HL-60/S4 treated with phorbol 12-myristate 13-acetate at 8.2 ng/mL for 4 days and 3 days (cell line): ENCODE measurements around the gene SEM1.
"Not testable (repeated sequence)": the region's sequence is repeated elsewhere in the genome, so short reads cannot be mapped to it uniquely, and the experiment has no call there.

Experiments used
- in situ Hi-C: fragments of 300-500 bp; cut with MboI; formaldehyde crosslinking; loops from 2 replicates; pipeline ENCODE4 v1.15.0; 2022; ENCODE audit warnings: low sequenced_read_pairs

Gene SEM1

DNA sequence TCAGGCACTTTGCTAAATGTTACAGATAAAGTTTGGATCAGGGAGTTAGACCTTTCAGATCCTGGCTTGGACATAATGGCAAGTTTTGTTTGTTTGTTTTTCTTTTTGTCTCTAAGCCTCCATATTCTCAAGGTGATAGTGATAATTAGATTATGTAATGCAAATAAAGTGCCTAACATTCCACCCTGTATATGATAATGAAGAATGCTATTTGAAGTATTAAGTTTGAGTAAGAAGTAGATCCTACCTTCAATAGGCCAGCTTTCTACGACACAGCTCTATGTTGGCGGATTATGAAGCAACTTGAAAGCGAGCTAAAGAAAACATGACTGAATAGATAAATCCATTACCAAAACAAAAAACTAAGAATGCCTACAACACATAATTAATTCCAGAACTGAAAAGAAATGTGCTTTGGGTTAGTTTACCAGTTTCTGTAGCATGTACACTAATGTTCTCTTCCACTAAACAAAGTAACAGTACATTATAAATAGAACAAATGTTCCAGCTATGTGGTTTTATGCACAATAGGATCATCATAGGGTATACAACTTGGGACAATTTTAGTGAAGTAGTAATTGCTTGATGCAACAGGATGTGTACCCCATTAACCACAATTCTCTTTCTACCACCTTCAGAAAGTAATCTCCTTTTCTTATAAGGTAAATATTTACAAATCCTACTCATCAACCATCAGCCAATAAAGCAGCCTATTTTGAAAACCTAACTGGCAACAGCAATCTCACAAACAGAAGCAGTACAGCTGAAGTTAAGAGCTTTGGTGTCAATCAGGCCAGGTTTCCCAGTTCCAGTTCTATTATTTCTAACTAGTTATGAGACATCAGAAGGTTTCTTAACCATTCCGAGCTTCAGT, 1.5 kb downstream of the SEM1 start:
- in situ Hi-C loops: no loop called here

DNA sequence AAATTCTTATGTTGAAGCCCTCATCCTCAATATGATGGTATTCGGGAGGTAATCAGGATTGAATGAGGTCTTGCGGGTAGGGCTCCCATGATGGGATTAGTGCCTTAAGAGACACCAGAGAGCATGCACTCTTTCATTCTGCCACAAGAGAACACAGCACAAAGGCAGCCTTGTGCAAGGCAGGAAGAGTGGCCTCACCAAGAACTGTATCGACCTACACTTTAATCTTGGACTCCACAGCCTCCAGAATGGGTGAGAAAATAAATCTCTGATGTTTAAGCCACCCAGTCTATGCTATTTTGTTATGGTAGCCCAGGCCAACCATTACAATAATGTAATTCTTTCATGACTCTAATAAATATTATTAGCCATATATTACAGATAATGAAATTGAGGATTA, 8.4 kb downstream of the SEM1 start:
- in situ Hi-C loops: no loop called here

DNA sequence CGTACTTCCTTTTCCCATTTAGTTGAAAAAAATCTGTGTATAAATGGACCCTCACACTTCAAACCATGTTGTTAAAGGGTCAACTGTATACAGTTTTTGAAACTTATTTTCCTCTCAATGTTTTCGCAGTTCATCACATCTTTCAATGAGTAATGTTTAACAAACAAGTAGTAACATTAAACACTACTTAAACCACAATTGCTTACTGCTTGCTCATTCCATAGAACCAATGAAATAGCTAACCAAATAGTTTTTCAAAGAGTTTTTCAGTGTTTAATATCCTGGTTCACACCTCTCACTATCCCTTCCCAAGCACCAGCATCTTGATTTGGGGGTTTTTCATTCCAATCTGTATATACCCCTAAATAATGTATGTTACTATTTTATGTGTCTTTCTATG, 9.1 kb downstream of the SEM1 start:
- in situ Hi-C loops: no loop called here

- in situ Hi-C loops: no loop called here
Observed at GRCh38 chr7:96699219-96699871, 10.3 kb downstream of the SEM1 start.

GRCh38 chr7:96698449-96698848, 11.2 kb downstream of the SEM1 start:
- in situ Hi-C loops: not testable (repeated sequence)

DNA sequence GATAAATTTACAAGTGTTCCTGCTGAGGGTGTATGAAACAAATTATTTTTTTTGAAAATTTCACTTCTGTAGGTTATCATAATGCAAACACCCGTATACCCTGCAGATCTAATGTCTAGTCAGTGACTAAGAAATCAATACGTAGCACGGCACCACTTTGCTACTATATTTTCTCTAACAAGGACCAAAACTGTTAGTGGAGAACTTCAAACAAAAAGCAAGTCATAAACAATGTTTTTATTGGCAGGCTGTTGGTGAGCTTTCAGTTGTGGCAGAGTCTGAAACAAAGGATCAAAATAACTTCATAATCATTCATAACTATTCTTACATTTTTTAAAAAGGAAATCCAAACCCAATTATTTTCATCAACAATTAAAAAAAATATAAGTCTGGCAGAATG, 11.8 kb downstream of the SEM1 start:
- in situ Hi-C loops: no loop called here

- in situ Hi-C loops: no loop called here
Observed at GRCh38 chr7:96695581-96695980, 14.1 kb downstream of the SEM1 start.

DNA sequence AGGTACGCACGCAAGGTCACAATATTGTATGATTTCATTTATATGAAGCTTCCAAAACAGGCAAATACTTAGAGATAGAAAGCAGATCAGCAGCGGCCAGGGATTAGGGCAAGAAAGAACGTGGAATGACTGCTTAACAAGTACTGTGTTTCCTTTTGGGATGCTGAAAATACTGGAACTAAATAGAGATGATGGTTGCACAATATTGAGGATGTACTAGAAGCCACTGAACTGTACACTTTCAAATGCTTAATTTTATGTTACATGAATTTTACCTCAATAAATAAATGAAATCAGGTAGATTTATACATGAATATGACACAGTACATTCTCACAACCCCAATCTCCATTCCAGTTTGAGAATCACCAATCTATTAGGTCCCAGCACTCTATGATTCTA, 15.6 kb downstream of the SEM1 start:
- in situ Hi-C loops: no loop called here

DNA sequence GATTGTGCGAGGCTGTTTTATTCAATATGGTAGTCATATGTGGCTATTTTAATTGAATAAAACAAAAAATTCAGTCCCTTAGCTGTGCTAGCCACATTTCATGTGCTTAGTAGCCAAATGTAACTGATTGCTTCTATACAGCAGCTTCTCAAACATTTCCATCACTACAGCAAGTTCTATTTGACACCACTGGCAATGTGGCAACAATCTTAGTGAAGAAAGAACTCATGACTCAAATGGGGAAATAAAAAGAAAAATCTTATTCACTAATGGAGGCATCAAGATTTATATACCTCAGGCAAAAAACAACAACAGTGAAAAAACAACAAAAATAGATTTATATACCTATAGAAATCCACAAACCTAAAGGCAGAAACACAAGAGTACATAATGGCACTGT, 17.9 kb downstream of the SEM1 start:
- in situ Hi-C loops: no loop called here

DNA sequence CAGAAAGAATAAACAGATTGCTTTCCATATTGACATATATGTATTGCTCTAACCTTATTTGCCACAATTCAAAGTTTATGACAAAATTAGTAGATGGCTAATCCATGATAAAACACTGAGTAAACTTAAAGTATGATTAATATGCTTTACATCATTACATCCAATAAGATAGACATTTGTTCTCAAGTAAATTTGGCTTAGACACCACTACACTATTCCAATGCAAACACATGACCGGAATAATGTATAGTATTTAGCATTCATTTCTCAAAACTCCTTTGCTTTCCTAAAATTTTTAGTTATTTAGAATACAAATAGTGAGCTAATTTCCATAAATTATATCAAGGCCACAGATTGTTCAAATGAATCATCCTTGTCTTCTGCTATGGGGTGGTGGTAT, 20.2 kb downstream of the SEM1 start:
- in situ Hi-C loops: no loop called here

DNA sequence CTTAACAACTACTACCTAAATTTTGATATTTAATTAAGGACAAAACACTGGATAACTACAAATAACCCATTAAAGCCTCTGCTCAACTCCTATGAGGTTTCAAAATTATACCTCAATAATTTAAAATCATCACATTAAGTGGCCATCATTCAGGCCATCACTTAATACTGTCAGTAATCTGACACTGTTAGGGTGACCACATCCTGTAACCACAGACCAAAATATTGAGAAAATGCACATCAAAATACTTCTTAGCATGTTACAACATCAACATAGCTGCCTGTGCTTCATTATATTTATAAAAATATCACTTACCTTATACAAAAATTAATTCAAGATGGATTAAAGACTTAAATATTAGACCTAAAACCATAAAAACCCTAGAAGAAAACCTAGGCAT, 23.3 kb downstream of the SEM1 start:
- in situ Hi-C loops: no loop called here

- in situ Hi-C loops: no loop called here
Observed at GRCh38 chr7:96685755-96686154, 23.9 kb downstream of the SEM1 start.

- in situ Hi-C loops: no loop called here
Observed at GRCh38 chr7:96685353-96685752, 24.3 kb downstream of the SEM1 start.

DNA sequence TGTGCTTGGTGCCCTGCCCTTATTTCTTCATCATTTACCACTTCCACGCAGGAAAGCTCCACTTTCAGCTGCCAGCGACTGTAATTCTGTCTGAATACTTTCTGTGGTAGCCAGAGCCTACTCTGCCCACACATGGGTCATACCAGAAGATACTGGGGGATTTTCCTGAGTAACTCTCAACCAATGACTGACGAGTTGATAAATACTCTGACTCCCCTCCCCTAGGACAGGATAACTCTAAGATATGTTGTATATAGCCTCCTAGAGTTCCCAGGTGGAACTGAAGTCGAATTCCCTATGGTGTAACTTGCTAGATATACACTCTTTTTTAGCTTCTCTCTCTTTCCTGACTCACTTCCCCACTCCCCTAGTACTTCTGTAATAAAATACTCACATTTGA, 29.8 kb downstream of the SEM1 start:
- in situ Hi-C loops: no loop called here

GRCh38 chr7:96676919-96677318, 32.7 kb downstream of the SEM1 start:
- in situ Hi-C loops: no loop called here

- in situ Hi-C loops: no loop called here
Observed at GRCh38 chr7:96675548-96675947, 34.1 kb downstream of the SEM1 start.

- in situ Hi-C loops: no loop called here
Observed at GRCh38 chr7:96674565-96674964, 35.1 kb downstream of the SEM1 start.

DNA sequence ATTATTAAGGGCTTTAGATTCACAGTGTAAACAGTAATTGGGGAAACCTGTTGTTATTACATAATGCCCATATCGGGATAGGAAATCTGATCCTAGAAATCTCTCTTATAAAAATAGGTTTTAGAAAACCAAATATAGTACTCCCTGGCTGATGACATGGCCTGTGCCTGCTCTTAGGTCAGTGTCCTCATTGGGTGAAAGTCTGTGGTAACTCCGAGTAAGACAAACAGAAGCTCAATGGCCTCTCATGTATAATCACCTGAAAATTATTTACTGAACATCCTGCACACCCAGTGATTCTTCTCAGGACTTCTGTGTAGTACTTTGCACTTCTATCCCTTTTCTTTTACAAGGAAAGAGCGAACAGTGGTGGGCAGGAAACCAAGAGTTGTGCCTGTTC, 37.8 kb downstream of the SEM1 start:
- in situ Hi-C loops: no loop called here

- in situ Hi-C loops: no loop called here
Observed at GRCh38 chr7:96670338-96671289, 39.0 kb downstream of the SEM1 start.

DNA sequence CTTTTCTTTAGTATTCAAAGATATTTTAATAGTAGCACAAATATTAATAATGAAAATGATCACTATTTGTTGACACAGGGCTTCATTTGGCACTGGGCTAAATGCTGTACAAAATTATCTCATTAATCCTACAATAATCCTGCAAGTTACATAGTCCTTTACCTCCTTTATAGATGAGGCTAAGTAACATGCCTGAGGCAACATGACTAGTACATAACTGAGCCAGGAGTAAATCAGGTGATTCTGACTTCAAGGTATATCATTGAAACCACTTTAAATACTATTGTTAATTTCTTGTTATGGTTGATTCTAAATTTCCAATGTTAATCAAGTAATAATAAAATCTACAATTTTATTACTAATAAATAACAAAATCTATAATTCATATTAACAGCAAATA, 39.8 kb downstream of the SEM1 start:
- in situ Hi-C loops: no loop called here

DNA sequence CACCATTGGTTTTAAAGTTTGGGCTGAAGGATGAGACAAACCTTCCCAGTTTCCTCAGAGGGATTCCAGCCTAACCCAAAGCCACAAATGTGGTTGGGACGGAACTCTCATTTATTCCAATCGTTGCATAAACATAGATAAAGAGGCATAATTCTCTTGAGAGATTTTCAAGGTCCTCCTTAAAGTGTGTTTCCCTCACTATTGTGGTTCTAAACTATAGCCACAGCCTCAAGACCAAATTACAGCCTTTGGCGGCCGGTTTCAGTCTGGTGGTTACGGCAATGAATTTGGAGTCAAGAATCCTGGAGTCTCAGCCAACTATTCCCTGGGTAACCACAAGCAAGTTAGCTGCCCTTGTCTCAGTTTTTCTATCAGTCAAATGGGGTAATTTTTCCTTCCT, 42.6 kb downstream of the SEM1 start:
- in situ Hi-C loops: no loop called here
